GM21390 (cell line): ENCODE measurements around the gene CSRNP3.

Experiments
- ATAC-seq: cut with Tn5 transposase; IDR thresholded peaks from one replicate; pipeline ENCODE4 v1.9.1; 2021; ENCODE audit not compliant: unreplicated experiment

Gene CSRNP3

GRCh38 chr2:165536851-165537499 is 67.5 kb downstream of the CSRNP3 start:
- no peak for ATAC-seq

GRCh38 chr2:165539985-165540384 is 70.5 kb downstream of the CSRNP3 start:
- ATAC-seq = no peak

- peak; percentile 91 for ATAC-seq
These were observed 75.4 kb downstream of the CSRNP3 start for GRCh38 chr2:165544897-165545296.

- no peak for ATAC-seq
These were observed 78.4 kb downstream of the CSRNP3 start for GRCh38 chr2:165547900-165548299.

- ATAC-seq = no peak
These were observed 80.1 kb downstream of the CSRNP3 start for GRCh38 chr2:165549619-165550018.

- no peak for ATAC-seq
These were observed 89.3 kb downstream of the CSRNP3 start for GRCh38 chr2:165558832-165559231.

- ATAC-seq = no peak
These were observed 91.0 kb downstream of the CSRNP3 start for GRCh38 chr2:165560377-165560988.

- ATAC-seq = no peak
These were observed 92.0 kb downstream of the CSRNP3 start for GRCh38 chr2:165561516-165561915.

- no peak for ATAC-seq
These were observed 92.7 kb downstream of the CSRNP3 start for GRCh38 chr2:165562233-165562632.

GRCh38 chr2:165563468-165564225 is 94.1 kb downstream of the CSRNP3 start:
- no peak for ATAC-seq

- ATAC-seq = no peak
These were observed 96.5 kb downstream of the CSRNP3 start for GRCh38 chr2:165566008-165566407.

- no peak for ATAC-seq
These were observed 97.8 kb downstream of the CSRNP3 start for GRCh38 chr2:165567273-165567672.

GRCh38 chr2:165568361-165568760 is 98.9 kb downstream of the CSRNP3 start:
- no peak for ATAC-seq

GRCh38 chr2:165571477-165571876 is 102.0 kb downstream of the CSRNP3 start:
- ATAC-seq = no peak

- no peak for ATAC-seq
These were observed 102.7 kb downstream of the CSRNP3 start for GRCh38 chr2:165572151-165572550.

- no peak for ATAC-seq
These were observed 104.3 kb downstream of the CSRNP3 start for GRCh38 chr2:165573534-165574461.

- no peak for ATAC-seq
These were observed 105.6 kb downstream of the CSRNP3 start for GRCh38 chr2:165575044-165575615.

GRCh38 chr2:165576409-165577154 is 107.1 kb downstream of the CSRNP3 start:
- ATAC-seq = no peak

GRCh38 chr2:165582409-165582808 is 112.9 kb downstream of the CSRNP3 start:
- no peak for ATAC-seq
